Renal cortex interstitium (tissue), 11 donors: ENCODE data around the gene SIGMAR1. TPM values are rescaled to one million over a fixed set of nuclear protein-coding genes. Genes with fewer than 3 reads are reported as not detected.

Source experiments
- DNase-seq, 11 donors: peaks; one replicate each; pipeline ENCODE4 v3.0.0-alpha.2; 2013; ENCODE audit warnings: low read depth in 9 of 11, low spot score in 4 of 11; ENCODE audit errors: extremely low read depth in 1 of 11
- polyA plus RNA-seq, 3 donors: library from polyadenylated mRNA; unstranded; fragments of 120-200 nt; gene quantifications; one replicate each; pipeline ENCODE4 v1.2.1, GENCODE V29; 2013; ENCODE audit not compliant: insufficient read length in 3 of 3

Gene SIGMAR1
- polyA plus RNA-seq, 3 donors: 43.9 to 55.1 (median 46.9) TPM

- no peak for DNase-seq
Observed at GRCh38 chr9:34590381-34591247, 47.0 kb downstream of the SIGMAR1 start.

DNA sequence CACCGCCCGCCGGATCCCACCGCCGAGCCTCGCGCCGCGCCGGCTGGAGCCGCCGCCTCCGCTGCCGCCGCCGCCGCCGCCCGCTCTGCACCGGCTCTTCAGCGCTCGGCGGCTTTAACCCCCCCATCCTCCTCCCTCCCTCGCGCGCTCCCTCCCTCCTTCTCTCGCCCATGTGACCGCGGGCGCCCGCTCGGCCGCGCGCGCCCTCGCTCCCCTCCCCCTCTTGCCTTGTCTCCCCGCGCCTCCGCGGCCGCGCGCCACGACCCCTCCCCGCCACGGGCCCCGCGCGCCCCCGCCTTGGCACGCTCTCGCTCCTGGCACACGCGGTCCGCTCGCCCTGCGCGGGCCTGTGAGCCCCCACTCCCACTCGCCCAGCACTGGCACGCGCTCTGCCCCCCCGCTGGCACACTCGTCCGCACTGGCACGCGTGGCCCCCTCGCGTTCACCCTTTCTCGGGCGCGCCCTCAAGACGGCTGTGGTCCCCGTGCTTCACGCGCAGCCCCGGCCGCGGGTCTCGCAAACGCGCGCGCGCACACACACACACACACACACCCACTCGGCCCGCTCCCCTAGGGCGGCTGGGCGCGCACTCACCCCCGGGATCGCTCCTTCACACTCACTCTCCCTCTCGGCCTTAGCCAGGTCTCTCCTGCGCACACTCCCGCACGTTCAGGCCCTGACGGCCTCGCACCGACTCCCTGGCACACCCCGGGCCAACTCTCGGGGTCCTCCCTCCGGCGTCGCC lies 47.8 kb downstream of the SIGMAR1 start, which contains the start of gene CNTFR:
TSS of gene CNTFR (minus strand) at position 89 of the 745 bp plus-strand sequence. CDS start 20,743 bp downstream, outside the sequence.
- no peak for DNase-seq

DNA sequence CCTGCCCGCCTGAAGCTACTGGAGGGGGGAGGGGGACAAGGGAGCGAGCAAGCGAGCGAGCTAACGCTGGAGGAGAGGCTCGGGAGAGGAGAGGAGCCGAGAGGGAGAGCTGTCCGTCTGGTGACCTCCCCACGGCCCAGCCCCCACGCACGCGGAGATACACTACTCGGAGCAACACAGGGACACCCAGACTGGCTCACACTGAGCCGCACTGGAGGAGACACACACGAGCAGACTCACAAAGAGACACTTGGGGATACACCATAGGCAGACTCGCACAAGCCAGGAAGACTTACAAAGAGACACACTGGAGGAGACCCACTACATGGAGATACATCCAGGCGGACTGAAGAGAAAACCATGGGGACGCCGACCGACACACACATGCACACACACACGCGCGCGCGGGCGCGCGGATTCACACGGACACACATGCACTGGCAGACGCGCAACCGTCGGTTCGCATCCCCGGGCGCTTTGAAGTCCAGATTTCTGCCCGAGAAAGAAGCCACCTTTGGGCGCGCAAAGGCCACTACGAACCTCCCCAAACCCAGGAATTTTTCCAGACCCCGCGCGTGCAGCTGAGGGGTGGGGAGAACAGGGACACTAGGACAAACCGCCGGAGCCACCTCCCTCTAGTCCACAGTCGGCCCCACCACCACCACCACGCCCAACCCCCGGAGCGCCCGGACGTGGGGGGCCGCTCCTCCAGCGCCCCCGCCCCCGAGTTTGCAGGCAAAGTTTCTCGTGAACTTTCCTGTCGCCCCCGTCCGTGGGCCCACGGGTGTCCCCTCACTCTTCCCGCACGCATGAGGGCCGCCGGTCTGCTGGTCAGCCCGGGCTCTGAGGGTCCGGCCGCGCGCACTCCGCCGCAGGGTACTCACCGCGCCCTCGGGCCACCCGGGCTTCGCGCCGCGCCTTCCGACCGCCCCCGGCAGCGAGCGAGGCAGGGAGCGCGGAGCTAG lies 48.6 kb downstream of the SIGMAR1 start:
- no peak for DNase-seq

GRCh38 chr9:34587271-34587670 lies 50.3 kb downstream of the SIGMAR1 start:
- DNase-seq: no peak

DNA sequence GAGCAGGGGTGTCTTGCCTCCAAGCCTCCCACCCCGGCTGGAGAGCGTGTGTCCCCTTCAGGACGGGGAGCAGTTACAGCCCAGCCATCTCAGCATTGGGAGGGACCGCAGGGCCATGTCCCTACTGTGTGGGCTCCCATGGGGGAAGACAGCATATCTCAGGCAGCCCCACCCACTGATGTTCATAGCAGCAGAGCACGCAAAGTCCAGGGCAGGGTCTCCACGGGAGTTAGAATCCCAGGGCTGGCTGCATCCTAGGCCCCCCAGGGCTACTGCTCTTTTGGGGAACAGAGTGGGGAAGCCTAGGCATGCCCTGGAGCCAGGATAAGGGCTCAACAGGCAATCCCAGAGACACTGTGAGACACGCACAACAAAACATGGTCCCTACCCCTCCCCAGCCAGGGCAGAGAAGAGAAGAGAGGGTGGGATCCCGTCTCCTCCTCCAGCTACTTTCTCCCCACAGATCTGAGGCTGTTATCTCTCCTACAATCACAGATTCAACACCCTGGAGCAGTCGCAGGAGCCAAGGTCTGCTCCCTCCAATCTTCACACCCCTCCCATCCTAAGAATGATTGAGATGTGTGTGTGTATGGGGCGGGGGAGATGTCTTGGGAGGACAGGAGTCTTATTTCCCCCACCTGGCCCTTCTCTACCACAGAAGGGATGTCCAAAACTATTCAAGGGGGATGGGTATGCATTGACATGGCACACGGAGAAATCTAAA lies 51.5 kb downstream of the SIGMAR1 start:
- no peak for DNase-seq

DNA sequence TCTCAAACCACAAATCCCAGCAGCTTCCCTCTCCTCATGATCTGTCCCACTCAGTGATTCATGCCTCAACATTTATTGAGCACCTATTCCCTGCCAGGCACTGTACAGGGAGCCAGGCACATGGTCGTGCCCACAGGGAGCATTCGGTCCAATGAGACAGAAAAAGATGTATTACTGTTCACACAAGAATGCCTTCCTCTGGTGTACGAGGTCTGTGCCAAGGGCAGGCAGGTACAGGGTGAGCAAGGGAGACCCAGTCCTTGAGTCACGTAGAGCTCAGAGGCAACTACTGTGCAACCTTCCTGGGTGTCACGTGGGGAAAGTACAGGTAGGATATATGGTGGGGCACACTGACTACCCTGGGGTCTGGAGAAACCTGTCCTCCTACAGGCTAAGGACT lies 52.6 kb downstream of the SIGMAR1 start:
- no peak for DNase-seq

Other genes starting within 250 kb of the SIGMAR1 start
- gene FAM219A, start 179.2 kb downstream of the SIGMAR1 start, polyA plus RNA-seq: 10 to 100 TPM; 12.0 to 16.0 (median 13.1) TPM
- gene DNAI1, start 179.0 kb downstream of the SIGMAR1 start, polyA plus RNA-seq: 1 to 10 TPM; 1.4 to 4.0 (median 2.1) TPM
- 1 to 10 TPM; 1.4 to 1.9 (median 1.7) TPM for gene ENHO, start 114.8 kb downstream of the SIGMAR1 start, polyA plus RNA-seq
- 10 to 100 TPM; 29.9 to 49.5 (median 38.3) TPM for gene CNTFR, start 48.1 kb downstream of the SIGMAR1 start, polyA plus RNA-seq
- 10 to 100 TPM; 22.6 to 33.6 (median 25.8) TPM for gene RPP25L, start 25.7 kb downstream of the SIGMAR1 start, polyA plus RNA-seq
- gene DCTN3, start 17.3 kb downstream of the SIGMAR1 start, polyA plus RNA-seq: 100 to 1,000 TPM in 1 of 3 donors, 10 to 100 TPM in 2; 91.5 to 108 (median 96.6) TPM
- gene ARID3C, start 8.7 kb downstream of the SIGMAR1 start, polyA plus RNA-seq: under 1 TPM in 1 of 3 donors, not detected in 2; 0.14 TPM
- 10 to 100 TPM; 65.6 to 85.0 (median 71.2) TPM for gene GALT, start 8.9 kb upstream of the SIGMAR1 start, polyA plus RNA-seq
- 10 to 100 TPM; 53.5 to 68.0 (median 63.6) TPM for gene IL11RA, start 14.4 kb upstream of the SIGMAR1 start, polyA plus RNA-seq
- gene CCL27, start 24.9 kb upstream of the SIGMAR1 start, polyA plus RNA-seq: under 1 TPM; 0.44 to 0.60 (median 0.59) TPM
- gene CCL19, start 53.5 kb upstream of the SIGMAR1 start, polyA plus RNA-seq: not detected
- 10 to 100 TPM in 2 of 3 donors, 1 to 10 TPM in 1; 8.4 to 33.3 (median 21.8) TPM for gene CCL21, start 72.3 kb upstream of the SIGMAR1 start, polyA plus RNA-seq